ENCODE measurements around the gene MAGEA9. TPM values are rescaled to one million over a fixed set of nuclear protein-coding genes. Genes with fewer than 3 reads are reported as not detected.
"Not testable (repeated sequence)": the region's sequence is repeated elsewhere in the genome, so short reads cannot be mapped to it uniquely, and the experiment has no call there.

MAGEA9 gene
- total and polyA plus RNA-seq, 2 experiments from 2014 or later = not detected

- TF ChIP-seq, protein P1, sequence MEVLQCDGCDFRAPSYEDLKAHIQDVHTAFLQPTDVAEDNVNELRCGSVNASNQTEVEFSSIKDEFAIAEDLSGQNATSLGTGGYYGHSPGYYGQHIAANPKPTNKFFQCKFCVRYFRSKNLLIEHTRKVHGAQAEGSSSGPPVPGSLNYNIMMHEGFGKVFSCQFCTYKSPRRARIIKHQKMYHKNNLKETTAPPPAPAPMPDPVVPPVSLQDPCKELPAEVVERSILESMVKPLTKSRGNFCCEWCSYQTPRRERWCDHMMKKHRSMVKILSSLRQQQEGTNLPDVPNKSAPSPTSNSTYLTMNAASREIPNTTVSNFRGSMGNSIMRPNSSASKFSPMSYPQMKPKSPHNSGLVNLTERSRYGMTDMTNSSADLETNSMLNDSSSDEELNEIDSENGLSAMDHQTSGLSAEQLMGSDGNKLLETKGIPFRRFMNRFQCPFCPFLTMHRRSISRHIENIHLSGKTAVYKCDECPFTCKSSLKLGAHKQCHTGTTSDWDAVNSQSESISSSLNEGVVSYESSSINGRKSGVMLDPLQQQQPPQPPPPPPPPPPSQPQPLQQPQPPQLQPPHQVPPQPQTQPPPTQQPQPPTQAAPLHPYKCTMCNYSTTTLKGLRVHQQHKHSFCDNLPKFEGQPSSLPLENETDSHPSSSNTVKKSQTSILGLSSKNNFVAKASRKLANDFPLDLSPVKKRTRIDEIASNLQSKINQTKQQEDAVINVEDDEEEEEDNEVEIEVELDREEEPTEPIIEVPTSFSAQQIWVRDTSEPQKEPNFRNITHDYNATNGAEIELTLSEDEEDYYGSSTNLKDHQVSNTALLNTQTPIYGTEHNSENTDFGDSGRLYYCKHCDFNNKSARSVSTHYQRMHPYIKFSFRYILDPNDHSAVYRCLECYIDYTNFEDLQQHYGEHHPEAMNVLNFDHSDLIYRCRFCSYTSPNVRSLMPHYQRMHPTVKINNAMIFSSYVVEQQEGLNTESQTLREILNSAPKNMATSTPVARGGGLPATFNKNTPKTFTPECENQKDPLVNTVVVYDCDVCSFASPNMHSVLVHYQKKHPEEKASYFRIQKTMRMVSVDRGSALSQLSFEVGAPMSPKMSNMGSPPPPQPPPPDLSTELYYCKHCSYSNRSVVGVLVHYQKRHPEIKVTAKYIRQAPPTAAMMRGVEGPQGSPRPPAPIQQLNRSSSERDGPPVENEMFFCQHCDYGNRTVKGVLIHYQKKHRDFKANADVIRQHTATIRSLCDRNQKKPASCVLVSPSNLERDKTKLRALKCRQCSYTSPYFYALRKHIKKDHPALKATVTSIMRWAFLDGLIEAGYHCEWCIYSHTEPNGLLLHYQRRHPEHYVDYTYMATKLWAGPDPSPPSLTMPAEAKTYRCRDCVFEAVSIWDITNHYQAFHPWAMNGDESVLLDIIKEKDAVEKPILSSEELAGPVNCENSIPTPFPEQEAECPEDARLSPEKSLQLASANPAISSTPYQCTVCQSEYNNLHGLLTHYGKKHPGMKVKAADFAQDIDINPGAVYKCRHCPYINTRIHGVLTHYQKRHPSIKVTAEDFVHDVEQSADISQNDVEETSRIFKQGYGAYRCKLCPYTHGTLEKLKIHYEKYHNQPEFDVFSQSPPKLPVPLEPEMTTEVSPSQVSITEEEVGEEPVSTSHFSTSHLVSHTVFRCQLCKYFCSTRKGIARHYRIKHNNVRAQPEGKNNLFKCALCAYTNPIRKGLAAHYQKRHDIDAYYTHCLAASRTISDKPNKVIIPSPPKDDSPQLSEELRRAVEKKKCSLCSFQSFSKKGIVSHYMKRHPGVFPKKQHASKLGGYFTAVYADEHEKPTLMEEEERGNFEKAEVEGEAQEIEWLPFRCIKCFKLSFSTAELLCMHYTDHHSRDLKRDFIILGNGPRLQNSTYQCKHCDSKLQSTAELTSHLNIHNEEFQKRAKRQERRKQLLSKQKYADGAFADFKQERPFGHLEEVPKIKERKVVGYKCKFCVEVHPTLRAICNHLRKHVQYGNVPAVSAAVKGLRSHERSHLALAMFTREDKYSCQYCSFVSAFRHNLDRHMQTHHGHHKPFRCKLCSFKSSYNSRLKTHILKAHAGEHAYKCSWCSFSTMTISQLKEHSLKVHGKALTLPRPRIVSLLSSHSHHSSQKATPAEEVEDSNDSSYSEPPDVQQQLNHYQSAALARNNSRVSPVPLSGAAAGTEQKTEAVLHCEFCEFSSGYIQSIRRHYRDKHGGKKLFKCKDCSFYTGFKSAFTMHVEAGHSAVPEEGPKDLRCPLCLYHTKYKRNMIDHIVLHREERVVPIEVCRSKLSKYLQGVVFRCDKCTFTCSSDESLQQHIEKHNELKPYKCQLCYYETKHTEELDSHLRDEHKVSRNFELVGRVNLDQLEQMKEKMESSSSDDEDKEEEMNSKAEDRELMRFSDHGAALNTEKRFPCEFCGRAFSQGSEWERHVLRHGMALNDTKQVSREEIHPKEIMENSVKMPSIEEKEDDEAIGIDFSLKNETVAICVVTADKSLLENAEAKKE (CRISPR knock-in tag; IDR thresholded peaks at IDR 0.05) = no peak
Measured at GRCh38 chrX:149831473-149831872, 49.7 kb downstream of the MAGEA9 start (continued).

DNA sequence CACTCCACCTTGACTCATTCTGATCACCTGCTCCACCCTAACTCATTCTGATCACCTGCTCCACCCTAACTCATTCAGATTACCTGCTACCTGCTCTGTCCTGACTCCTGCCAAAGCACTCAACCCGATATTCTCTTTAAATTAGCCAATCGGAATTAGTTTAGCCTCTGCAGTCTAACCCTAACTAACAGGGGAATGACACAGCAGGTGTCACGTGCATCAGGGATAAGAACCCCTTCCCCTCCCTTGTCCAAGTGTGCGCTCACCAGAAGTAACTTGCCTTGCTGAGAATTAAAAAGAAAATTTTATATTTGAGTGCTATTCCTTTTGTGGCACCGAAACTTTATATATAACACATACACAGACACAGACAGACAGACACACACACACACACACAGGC lies 55.0 kb downstream of the MAGEA9 start:
- H3K36me3 Mint-ChIP-seq (ENCODE audit: low read depth) = peaks cover 15% of the 10 kb centered on the region
- peaks cover 16% of the 10 kb centered on the region for H3K9me3 Mint-ChIP-seq
- H3K27ac Mint-ChIP-seq; H3K27me3 ChIP-seq (ENCODE audit: insufficient read depth); H3K27me3 Mint-ChIP-seq (ENCODE audit: insufficient read depth, low read depth, poor library complexity); H3F3A ChIP-seq (replicated peaks; ENCODE audit: low read depth); H3K36me3 ChIP-seq (ENCODE audit: insufficient read depth); H2AFZ ChIP-seq; H4K20me1 ChIP-seq (replicated peaks; ENCODE audit: insufficient read depth); H3K9me2 ChIP-seq (ENCODE audit: insufficient read depth); H3K79me2 ChIP-seq (replicated peaks; ENCODE audit: insufficient read depth): not testable (repeated sequence)
- peak overlapping the region; percentile 68 for H3K4me2 ChIP-seq
- peak overlapping the region; percentile 18; the same call in 1 of the 2 replicates for H3K27ac ChIP-seq (ENCODE audit: low read depth)
- H3K4me3 Mint-ChIP-seq = peak overlapping the region; percentile 15; the same call in 1 of the 3 replicates
- peaks cover 34% of the 10 kb centered on the region for H3K4me1 ChIP-seq (ENCODE audit: insufficient read depth)
- H3K4me3 ChIP-seq = peak overlapping the region; percentile 42
- ATAC-seq (peak; percentile 59), DNase-seq (ENCODE audit: low spot score) (peak; percentile 26)
- peaks cover 39% of the 10 kb centered on the region for H3K4me1 Mint-ChIP-seq

DNA sequence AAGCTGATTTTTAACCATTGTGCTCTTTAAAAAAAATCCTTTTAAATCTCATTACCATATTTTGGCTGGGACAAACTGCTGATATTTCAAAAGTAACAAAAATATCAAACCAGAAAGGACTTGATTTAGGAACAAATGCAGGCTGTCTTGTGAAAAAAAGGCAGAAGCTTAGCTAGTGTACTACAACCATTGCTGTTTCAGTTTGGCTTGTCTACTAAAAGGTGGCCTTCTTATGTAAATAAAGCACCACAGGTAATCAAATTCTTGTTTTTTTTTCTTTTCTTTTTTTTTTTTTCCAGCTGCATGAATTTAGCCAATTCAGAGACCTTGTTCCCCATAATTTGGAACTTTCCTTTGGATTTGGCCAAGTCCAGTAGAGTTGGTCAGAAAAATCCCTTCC lies 55.4 kb downstream of the MAGEA9 start:
- peak overlapping the region; percentile 18; the same call in 1 of the 2 replicates for H3K27ac ChIP-seq (ENCODE audit: low read depth)
- H3K4me3 Mint-ChIP-seq = no peak overlapping the region
- H3K36me3 ChIP-seq (ENCODE audit: insufficient read depth) = no peaks in the 10 kb centered on the region
- H3K36me3 Mint-ChIP-seq (ENCODE audit: low read depth) = peaks cover 19% of the 10 kb centered on the region
- no peaks in the 10 kb centered on the region for H3K27me3 ChIP-seq (ENCODE audit: insufficient read depth)
- DNase-seq (ENCODE audit: low spot score) (peak; percentile 29), ATAC-seq (peak; percentile 63)
- no peak overlapping the region for H2AFZ ChIP-seq
- no peaks in the 10 kb centered on the region for H4K20me1 ChIP-seq (replicated peaks; ENCODE audit: insufficient read depth)
- H3F3A ChIP-seq (replicated peaks; ENCODE audit: low read depth) = no peaks in the 10 kb centered on the region
- no peaks in the 10 kb centered on the region for H3K9me2 ChIP-seq (ENCODE audit: insufficient read depth)
- H3K4me1 ChIP-seq (ENCODE audit: insufficient read depth) = peaks cover 34% of the 10 kb centered on the region
- no peak overlapping the region for H3K27ac Mint-ChIP-seq
- peaks cover 20% of the 10 kb centered on the region for H3K9me3 Mint-ChIP-seq
- H3K4me3 ChIP-seq = peak overlapping the region; percentile 42
- peaks cover 35% of the 10 kb centered on the region for H3K4me1 Mint-ChIP-seq
- H3K27me3 Mint-ChIP-seq (ENCODE audit: insufficient read depth, low read depth, poor library complexity) = peaks cover 6% of the 10 kb centered on the region
- H3K79me2 ChIP-seq (replicated peaks; ENCODE audit: insufficient read depth) = no peaks in the 10 kb centered on the region
- H3K4me2 ChIP-seq = peak overlapping the region; percentile 68
- TF ChIP-seq, protein P2, sequence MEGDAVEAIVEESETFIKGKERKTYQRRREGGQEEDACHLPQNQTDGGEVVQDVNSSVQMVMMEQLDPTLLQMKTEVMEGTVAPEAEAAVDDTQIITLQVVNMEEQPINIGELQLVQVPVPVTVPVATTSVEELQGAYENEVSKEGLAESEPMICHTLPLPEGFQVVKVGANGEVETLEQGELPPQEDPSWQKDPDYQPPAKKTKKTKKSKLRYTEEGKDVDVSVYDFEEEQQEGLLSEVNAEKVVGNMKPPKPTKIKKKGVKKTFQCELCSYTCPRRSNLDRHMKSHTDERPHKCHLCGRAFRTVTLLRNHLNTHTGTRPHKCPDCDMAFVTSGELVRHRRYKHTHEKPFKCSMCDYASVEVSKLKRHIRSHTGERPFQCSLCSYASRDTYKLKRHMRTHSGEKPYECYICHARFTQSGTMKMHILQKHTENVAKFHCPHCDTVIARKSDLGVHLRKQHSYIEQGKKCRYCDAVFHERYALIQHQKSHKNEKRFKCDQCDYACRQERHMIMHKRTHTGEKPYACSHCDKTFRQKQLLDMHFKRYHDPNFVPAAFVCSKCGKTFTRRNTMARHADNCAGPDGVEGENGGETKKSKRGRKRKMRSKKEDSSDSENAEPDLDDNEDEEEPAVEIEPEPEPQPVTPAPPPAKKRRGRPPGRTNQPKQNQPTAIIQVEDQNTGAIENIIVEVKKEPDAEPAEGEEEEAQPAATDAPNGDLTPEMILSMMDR (conservative IDR thresholded peaks at IDR 0.05; ENCODE audit: low read depth in 2 of 2) = no peak
- TF ChIP-seq CREB1 (CRISPR knock-in tag; IDR thresholded peaks at IDR 0.05; ENCODE audit: low read depth) = no peak
- no peak for TF ChIP-seq NANOG (IDR thresholded peaks at IDR 0.05; ENCODE audit: borderline replicate concordance)
- no peak for TF ChIP-seq EZH2 (IDR thresholded peaks at IDR 0.05; ENCODE audit: low read depth, unreplicated experiment)
- TF ChIP-seq ZNF331 (CRISPR knock-in tag; IDR thresholded peaks at IDR 0.05; ENCODE audit: low read depth) = no peak
- no peak for TF ChIP-seq REST (IDR thresholded peaks at IDR 0.05; ENCODE audit: unreplicated experiment)
- no peak for TF ChIP-seq ZNF114 (CRISPR knock-in tag; IDR thresholded peaks at IDR 0.05)
- TF ChIP-seq STAT1 (IDR thresholded peaks at IDR 0.05; ENCODE audit: unreplicated experiment) = no peak

All from GM23338 (cell line).